Uterine smooth muscle cell (primary cell): ENCODE results near the gene ZNF177. TPM values are rescaled to one million over a fixed set of nuclear protein-coding genes. Genes with fewer than 3 reads are reported as not detected.

ENCODE experiments used
- total RNA-seq: library from RNA; depleted of rRNA; stranded (reverse); fragments of >200 nt; gene quantifications from 2 replicates; pipeline ENCODE4 v1.2.3, GENCODE V29; 2014

The ZNF177 gene
- 0.89 and 2.9 TPM in 2 replicates for total RNA-seq

DNA sequence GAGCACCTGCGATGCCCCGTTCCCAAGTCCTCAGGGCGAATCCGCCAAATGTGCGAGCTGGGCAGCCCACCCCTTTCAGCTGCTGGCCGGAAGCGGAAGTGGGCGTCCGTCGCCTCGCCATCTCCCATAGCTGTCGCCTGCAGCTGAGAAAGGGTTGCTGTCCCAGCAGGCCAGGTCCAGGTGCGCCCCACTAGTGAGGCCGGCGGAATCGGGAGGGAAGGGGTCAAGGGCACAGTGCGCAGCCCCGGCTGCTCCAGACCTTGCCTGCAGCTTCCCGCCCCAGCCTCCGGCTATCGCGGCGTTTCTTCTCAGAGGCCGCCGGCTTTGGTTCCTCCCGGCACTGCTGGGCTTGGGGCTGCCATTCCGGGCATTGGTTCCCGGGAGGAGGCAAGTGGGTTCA is at the start of gene ZNF177:
TSS of gene ZNF177 (plus strand) at position 109 of the 400 bp plus-strand sequence. CDS start 15,299 bp downstream, outside the sequence.

DNA sequence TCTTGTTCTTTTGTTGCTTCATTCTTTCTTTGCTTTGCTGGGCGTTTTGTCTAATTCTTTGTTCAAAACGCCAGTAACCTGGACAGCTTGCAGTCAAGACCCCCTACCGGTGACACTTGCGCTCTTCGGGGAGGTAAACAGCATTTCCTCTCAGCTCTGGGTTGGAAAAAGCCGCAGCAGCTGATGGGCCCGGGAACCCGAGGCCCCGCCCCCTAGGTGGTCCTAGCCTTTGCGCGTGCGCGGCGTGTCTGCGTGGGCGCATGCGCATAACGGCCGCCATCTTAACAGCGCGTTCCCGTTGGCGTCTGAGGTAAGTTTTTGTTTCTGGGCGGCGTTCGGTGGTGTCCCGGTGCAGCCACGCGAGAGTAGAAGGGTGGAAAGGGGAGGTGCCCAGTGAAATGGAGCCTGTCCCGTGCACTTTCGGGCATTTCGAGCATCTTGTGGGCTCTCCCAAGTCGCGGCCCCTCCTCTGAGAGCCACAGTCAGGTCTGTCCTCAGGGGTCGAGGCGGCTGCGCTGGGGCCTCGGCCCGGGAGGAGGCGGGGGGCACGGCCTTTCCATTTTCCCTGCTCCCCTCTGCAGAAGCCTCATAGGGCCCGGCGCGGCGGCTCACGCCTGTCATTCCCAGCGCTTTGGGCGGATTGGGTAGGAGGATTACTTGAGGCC is 38.8 kb upstream of the ZNF177 start, which contains the start of gene ZNF559:
TSS of gene ZNF559 (plus strand) at position 261 of the 665 bp plus-strand sequence. CDS start 14,371 bp downstream, outside the sequence.

Other genes with a start within 250 kb of the ZNF177 start
- gene OR7G1, start 247.2 kb upstream of the ZNF177 start, total RNA-seq = not detected in 2 replicates
- gene OR7G3, start 236.1 kb upstream of the ZNF177 start, total RNA-seq = not detected in 2 replicates
- 12.4 and 14.6 TPM in 2 replicates for gene ZNF317, start 222.6 kb upstream of the ZNF177 start, total RNA-seq
- under 0.01 and 0.12 TPM in 2 replicates for gene OR7D2, start 184.0 kb upstream of the ZNF177 start, total RNA-seq
- gene OR7D4, start 143.4 kb upstream of the ZNF177 start, total RNA-seq = not detected in 2 replicates
- not detected in 2 replicates for gene OR7E24, start 112.1 kb upstream of the ZNF177 start, total RNA-seq
- 15.7 and 17.4 TPM in 2 replicates for gene ZNF699, start 53.2 kb upstream of the ZNF177 start, total RNA-seq
- gene ZNF559, start 38.8 kb upstream of the ZNF177 start, total RNA-seq = 13.0 and 13.4 TPM in 2 replicates
- 7.1 and 12.4 TPM in 2 replicates for gene ZNF266, start 72.6 kb downstream of the ZNF177 start, total RNA-seq
- 0.11 and 0.75 TPM in 2 replicates for gene ZNF560, start 135.6 kb downstream of the ZNF177 start, total RNA-seq
- gene ZNF426, start 175.6 kb downstream of the ZNF177 start, total RNA-seq = 19.4 and 25.7 TPM in 2 replicates
- gene ZNF121, start 221.5 kb downstream of the ZNF177 start, total RNA-seq = 41.0 and 45.8 TPM in 2 replicates